GM12878 (cell line): ENCODE results near the gene TMX3. TPM values are rescaled to one million over a fixed set of nuclear protein-coding genes. Genes with fewer than 3 reads are reported as not detected.

ENCODE experiments used
- ATAC-seq: fragments of 200-7000 bp; cut with Tn5 transposase; 3 replicates; pipeline ENCODE4 v1.9.1; 2020; ENCODE audit warnings: mild to moderate bottlenecking, moderate library complexity
- BruUV-seq: library from RNA; stranded (reverse); fragments of 400-500 nt; replicated peaks from 2 replicates; lab custom pipeline; 2021; lab: Mats Ljungman, UMichigan
- CTCF ChIA-PET: fragments of 300-600 bp; sonication (Branson Sonifier 250); formaldehyde crosslinking; extraction: SDS; loops from one replicate; lab custom pipeline; 2021; ENCODE audit warnings: inconsistent platforms; lab: Yijun Ruan, JAX
- POLR2A ChIA-PET: fragments of 350-600 bp; formaldehyde crosslinking; extraction: SDS; loops from one replicate; lab custom pipeline; 2021; ENCODE audit warnings: inconsistent platforms; lab: Charles Lee
- RAD21 ChIA-PET: fragments of 300-600 bp; sonication (Branson Sonifier 250); formaldehyde crosslinking; loops from one replicate; lab custom pipeline; 2023; ENCODE audit warnings: antibody characterized with exemption; ENCODE audit not compliant: unreplicated experiment; lab: Charles Lee
- SMC1A ChIA-PET: fragments of 300-600 bp; sonication (Branson Sonifier 250); formaldehyde crosslinking; loops from one replicate; lab custom pipeline; 2023; ENCODE audit not compliant: unreplicated experiment, uncharacterized antibody; lab: Charles Lee
- DNase-seq: peaks from one replicate; pipeline ENCODE4 v3.0.0-alpha.2; 2011; ENCODE audit warnings: low read depth, low spot score
- FAIRE-seq: peaks from 3 replicates; lab custom pipeline; 2011; peaks lifted over from hg19 to GRCh38; lab: Jason Lieb, UNC
- H2AFZ ChIP-seq: 2 replicates; pipeline ENCODE4 v1.6.0; 2011; ENCODE audit warnings: low read depth, low read length, control low read depth; ENCODE audit not compliant: control insufficient read depth
- H3K27ac ChIP-seq: 2 replicates; pipeline ENCODE4 v1.5.1; 2011; ENCODE audit warnings: control low read depth; ENCODE audit not compliant: control insufficient read depth, insufficient read depth
- H3K27me3 ChIP-seq, 2 experiments: replicated peaks in 1 of 2; 2 replicates each; pipeline versions ENCODE4 v1.6.0 to v1.6.1; 2011; ENCODE audit warnings: low read length in 1 of 2; ENCODE audit not compliant: control insufficient read depth in 2 of 2, insufficient read depth in 2 of 2
- H3K36me3 ChIP-seq, 2 experiments: 2 replicates each; pipeline ENCODE4 v1.5.1; 2011; ENCODE audit warnings: low read length in 1 of 2; ENCODE audit not compliant: control insufficient read depth in 2 of 2, insufficient read depth in 2 of 2
- H3K4me1 ChIP-seq: 2 replicates; pipeline ENCODE4 v1.6.1; 2011; ENCODE audit warnings: mild to moderate bottlenecking, low read length, moderate library complexity, mixed read lengths; ENCODE audit not compliant: control insufficient read depth, insufficient read depth
- H3K4me2 ChIP-seq: 2 replicates; pipeline ENCODE4 v1.6.0; 2011; ENCODE audit warnings: control low read depth; ENCODE audit not compliant: control insufficient read depth, insufficient read depth
- H3K4me3 ChIP-seq: fragments of 200-600 bp; sonication (generic); 2 replicates; pipeline ENCODE4 v1.5.1; 2016
- H3K79me2 ChIP-seq: 2 replicates; pipeline ENCODE4 v1.6.0; 2011; ENCODE audit warnings: low read length; ENCODE audit not compliant: control insufficient read depth, insufficient read depth
- H3K9ac ChIP-seq: 2 replicates; pipeline ENCODE4 v1.8.0; 2011; ENCODE audit warnings: low read length, control low read depth, mixed read lengths; ENCODE audit not compliant: control insufficient read depth, insufficient read depth
- H3K9me3 ChIP-seq: replicated peaks from 3 replicates; pipeline ENCODE4 v1.5.1; 2011; ENCODE audit warnings: mild to moderate bottlenecking, low read length; ENCODE audit not compliant: control insufficient read depth, insufficient read depth
- H4K20me1 ChIP-seq: 2 replicates; pipeline ENCODE4 v1.6.0; 2011; ENCODE audit not compliant: control insufficient read depth, insufficient read depth
- CREB1 ChIP-seq: IDR thresholded peaks from 2 replicates; pipeline ENCODE4 v1.6.1; 2012; ENCODE audit warnings: low read depth, mild to moderate bottlenecking, inconsistent platforms
- CREM ChIP-seq: IDR thresholded peaks from 2 replicates; pipeline ENCODE4 v1.6.1; 2014; ENCODE audit warnings: antibody characterized with exemption, low read depth
- E2F8 ChIP-seq: fragments of 450-650 bp; IDR thresholded peaks from 2 replicates; pipeline ENCODE4 v1.6.1; 2018; ENCODE audit warnings: mild to moderate bottlenecking, low read depth, moderate library complexity; ENCODE audit not compliant: partially characterized antibody
- IRF4 ChIP-seq: IDR thresholded peaks from 2 replicates; pipeline ENCODE4 v1.6.1; 2011; ENCODE audit warnings: low read depth, low read length
- MXI1 ChIP-seq: fragments of 150-350 bp; IDR thresholded peaks from 2 replicates; pipeline ENCODE4 v1.6.1; 2011; ENCODE audit warnings: low read depth, mild to moderate bottlenecking, inconsistent platforms, low read length, improper control_type of control experiment
- NBN ChIP-seq: fragments of 450-650 bp; IDR thresholded peaks from 2 replicates; pipeline ENCODE4 v1.6.1; 2016
- NFYA ChIP-seq: IDR thresholded peaks from 2 replicates; pipeline ENCODE4 v1.6.1; 2011; ENCODE audit warnings: low read depth, mild to moderate bottlenecking, low read length, improper control_type of control experiment, borderline replicate concordance
- NRF1 ChIP-seq: conservative IDR thresholded peaks from 2 replicates; pipeline ENCODE4 v1.6.1; 2011; ENCODE audit warnings: mild to moderate bottlenecking, low read depth, low read length, improper control_type of control experiment
- RBBP5 ChIP-seq: fragments of 200-600 bp; sonication (generic); conservative IDR thresholded peaks from 2 replicates; pipeline ENCODE4 v1.6.1; 2016
- RFX5 ChIP-seq: IDR thresholded peaks from 2 replicates; pipeline ENCODE4 v1.6.1; 2011; ENCODE audit warnings: low read depth, low read length, improper control_type of control experiment
- SMC3 ChIP-seq: IDR thresholded peaks from 2 replicates; pipeline ENCODE4 v1.6.1; 2011; ENCODE audit warnings: low read length, improper control_type of control experiment, borderline replicate concordance
- SUZ12 ChIP-seq: fragments of 200-600 bp; sonication (generic); IDR thresholded peaks from one replicate; pipeline ENCODE4 v1.6.1; 2018; ENCODE audit warnings: antibody characterized with exemption, mild to moderate bottlenecking; ENCODE audit not compliant: unreplicated experiment
- TARDBP ChIP-seq: IDR thresholded peaks from 2 replicates; pipeline ENCODE4 v1.6.1; 2016; ENCODE audit warnings: borderline replicate concordance
- TBL1XR1 ChIP-seq: IDR thresholded peaks from 2 replicates; pipeline ENCODE4 v1.6.1; 2012; ENCODE audit warnings: low read depth, low read length, improper control_type of control experiment
- TCF7 ChIP-seq: IDR thresholded peaks from 2 replicates; pipeline ENCODE4 v1.6.1; 2014; ENCODE audit warnings: antibody characterized with exemption, borderline replicate concordance
- WGBS: methylation state at CpG from one replicate; pipeline ENCODE4 v1.1.6; 2016; ENCODE audit warnings: low lambda C conversion rate; ENCODE audit not compliant: insufficient replicate concordance, insufficient coverage; ENCODE audit errors: missing lambda C conversion rate; 5-methylcytosine and 5-hydroxymethylcytosine counted together
- in situ Hi-C: fragments of 300-500 bp; cut with MboI; formaldehyde crosslinking; loops from 9 replicates; pipeline ENCODE4 v1.14.3; 2018; ENCODE audit warnings: mixed read lengths
- intact Hi-C: fragments of 100-400 bp; cut with micrococcal nuclease; formaldehyde crosslinking; loops from one replicate; pipeline ENCODE4 v1.14.2; 2022; ENCODE audit not compliant: unreplicated experiment
- polyA plus RNA-seq, 11 experiments: library from polyadenylated mRNA; depleted of rRNA in 4 of 11; unstranded in 6 of 11; stranded (reverse) in 5 of 11; fragments of >200 nt; fragmentation: Nextera tagmentation in 4 of 11; fragmentation: Illumina TruSeq in 1 of 11; extraction: Ambion mirVana in 4 of 11; extraction: Trizol in 1 of 11; gene quantifications; 1 replicate in 1 of 11; 2 replicates in 10 of 11; pipeline versions ENCODE4 v1.2.1 to v1.2.3, GENCODE V29; 2011 to 2016; ENCODE audit warnings: inconsistent platforms in 2 of 11, missing spikeins in 2 of 11, low read depth in 1 of 11
- total RNA-seq, 4 experiments: library from RNA; depleted of rRNA in 3 of 4; stranded (reverse); fragments of >200 nt in 3 of 4; fragmentation: Illumina TruSeq in 1 of 4; extraction: Trizol in 1 of 4; gene quantifications; 2 replicates each; pipeline versions ENCODE4 v1.2.1 to v1.2.3, GENCODE V29; 2013 to 2021
- TF ChIP-seq, protein P1 (sequence below): fragments of 450-650 bp; IDR thresholded peaks from 2 replicates; pipeline ENCODE4 v1.6.1; 2018; ENCODE audit warnings: borderline replicate concordance, mild to moderate bottlenecking; ENCODE audit not compliant: partially characterized antibody
- TF ChIP-seq, protein P2 (sequence below): fragments of 450-650 bp; formaldehyde crosslinking; IDR thresholded peaks from 2 replicates; pipeline ENCODE4 v1.4.0; 2020; ENCODE audit warnings: mild to moderate bottlenecking, moderate library complexity

TMX3 gene
- total and polyA plus RNA-seq, 10 of the 15 experiments (the other 5 are each of a cell fraction or from before 2014, with no cell fraction given), result 14.2 to 85.6 (median 29.7) TPM

DNA sequence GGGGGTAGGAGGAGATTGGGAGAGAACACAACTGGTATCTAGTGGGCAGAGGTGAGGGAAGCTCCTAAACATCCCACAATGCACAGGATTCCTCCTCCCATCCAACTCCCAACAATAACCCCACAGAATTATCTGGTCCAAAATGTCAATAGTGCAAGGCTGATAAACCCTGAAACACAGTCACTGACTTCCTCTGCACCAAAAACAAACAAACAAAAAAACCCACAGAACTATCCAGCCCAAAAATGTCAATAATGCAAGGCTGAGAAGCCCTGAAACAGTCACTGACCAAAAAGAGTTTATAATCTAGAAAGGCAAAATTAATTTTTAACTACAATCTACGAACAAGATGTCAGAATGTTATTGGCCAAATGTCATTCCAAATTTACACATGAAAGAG is 9.8 kb downstream of the TMX3 start:
- DNase-seq, result no peak
- no peaks in the 10 kb centered on the region for H3K27me3 ChIP-seq
- no peak overlapping the region for H2AFZ ChIP-seq
- intact Hi-C loops, result no loop called here
- SMC1A ChIA-PET, result interaction anchor here (0.6 to 2.0 kb wide), 4 partner anchors 9 to 1232 kb away, joined by 3 to 4 read pairs (median 4); partner anchors contain the start of gene TMX3
- no peak for ATAC-seq
- TF ChIP-seq NFYA, result no peak
- TF ChIP-seq E2F8, result no peak
- no peak for TF ChIP-seq TBL1XR1
- TF ChIP-seq RBBP5, result no peak
- TF ChIP-seq SMC3, result no peak
- no peak for TF ChIP-seq TARDBP
- no peak for TF ChIP-seq NRF1
- TF ChIP-seq CREM, result no peak
- TF ChIP-seq MXI1, result no peak
- no peak for TF ChIP-seq NBN
- TF ChIP-seq TCF7, result no peak
- TF ChIP-seq, protein P1, sequence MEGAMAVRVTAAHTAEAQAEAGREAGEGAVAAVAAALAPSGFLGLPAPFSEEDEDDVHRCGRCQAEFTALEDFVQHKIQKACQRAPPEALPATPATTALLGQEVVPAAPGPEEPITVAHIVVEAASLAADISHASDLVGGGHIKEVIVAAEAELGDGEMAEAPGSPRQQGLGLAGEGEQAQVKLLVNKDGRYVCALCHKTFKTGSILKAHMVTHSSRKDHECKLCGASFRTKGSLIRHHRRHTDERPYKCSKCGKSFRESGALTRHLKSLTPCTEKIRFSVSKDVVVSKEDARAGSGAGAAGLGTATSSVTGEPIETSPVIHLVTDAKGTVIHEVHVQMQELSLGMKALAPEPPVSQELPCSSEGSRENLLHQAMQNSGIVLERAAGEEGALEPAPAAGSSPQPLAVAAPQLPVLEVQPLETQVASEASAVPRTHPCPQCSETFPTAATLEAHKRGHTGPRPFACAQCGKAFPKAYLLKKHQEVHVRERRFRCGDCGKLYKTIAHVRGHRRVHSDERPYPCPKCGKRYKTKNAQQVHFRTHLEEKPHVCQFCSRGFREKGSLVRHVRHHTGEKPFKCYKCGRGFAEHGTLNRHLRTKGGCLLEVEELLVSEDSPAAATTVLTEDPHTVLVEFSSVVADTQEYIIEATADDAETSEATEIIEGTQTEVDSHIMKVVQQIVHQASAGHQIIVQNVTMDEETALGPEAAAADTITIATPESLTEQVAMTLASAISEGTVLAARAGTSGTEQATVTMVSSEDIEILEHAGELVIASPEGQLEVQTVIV, result no peak
- TF ChIP-seq, protein P2, sequence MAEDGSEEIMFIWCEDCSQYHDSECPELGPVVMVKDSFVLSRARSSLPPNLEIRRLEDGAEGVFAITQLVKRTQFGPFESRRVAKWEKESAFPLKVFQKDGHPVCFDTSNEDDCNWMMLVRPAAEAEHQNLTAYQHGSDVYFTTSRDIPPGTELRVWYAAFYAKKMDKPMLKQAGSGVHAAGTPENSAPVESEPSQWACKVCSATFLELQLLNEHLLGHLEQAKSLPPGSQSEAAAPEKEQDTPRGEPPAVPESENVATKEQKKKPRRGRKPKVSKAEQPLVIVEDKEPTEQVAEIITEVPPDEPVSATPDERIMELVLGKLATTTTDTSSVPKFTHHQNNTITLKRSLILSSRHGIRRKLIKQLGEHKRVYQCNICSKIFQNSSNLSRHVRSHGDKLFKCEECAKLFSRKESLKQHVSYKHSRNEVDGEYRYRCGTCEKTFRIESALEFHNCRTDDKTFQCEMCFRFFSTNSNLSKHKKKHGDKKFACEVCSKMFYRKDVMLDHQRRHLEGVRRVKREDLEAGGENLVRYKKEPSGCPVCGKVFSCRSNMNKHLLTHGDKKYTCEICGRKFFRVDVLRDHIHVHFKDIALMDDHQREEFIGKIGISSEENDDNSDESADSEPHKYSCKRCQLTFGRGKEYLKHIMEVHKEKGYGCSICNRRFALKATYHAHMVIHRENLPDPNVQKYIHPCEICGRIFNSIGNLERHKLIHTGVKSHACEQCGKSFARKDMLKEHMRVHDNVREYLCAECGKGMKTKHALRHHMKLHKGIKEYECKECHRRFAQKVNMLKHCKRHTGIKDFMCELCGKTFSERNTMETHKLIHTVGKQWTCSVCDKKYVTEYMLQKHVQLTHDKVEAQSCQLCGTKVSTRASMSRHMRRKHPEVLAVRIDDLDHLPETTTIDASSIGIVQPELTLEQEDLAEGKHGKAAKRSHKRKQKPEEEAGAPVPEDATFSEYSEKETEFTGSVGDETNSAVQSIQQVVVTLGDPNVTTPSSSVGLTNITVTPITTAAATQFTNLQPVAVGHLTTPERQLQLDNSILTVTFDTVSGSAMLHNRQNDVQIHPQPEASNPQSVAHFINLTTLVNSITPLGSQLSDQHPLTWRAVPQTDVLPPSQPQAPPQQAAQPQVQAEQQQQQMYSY (CRISPR knock-in tag), result no peak
- TF ChIP-seq IRF4, result no peak
- no peak for TF ChIP-seq RFX5
- TF ChIP-seq SUZ12, result no peak
- TF ChIP-seq CREB1, result no peak
- TF ChIP-seq, all 136 proteins: peak for 0
- Histone ChIP-seq H3K79me2 (peaks cover 4% of the 10 kb centered on the region), H3K9ac (no peak overlapping the region), H4K20me1 (no peaks in the 10 kb centered on the region), H3K36me3 (peaks cover 0 to 20% of the 10 kb centered on the region in 2 experiments; a peak in 2 of 4 replicates), H3K4me2 (no peak overlapping the region), H3K27ac (no peak overlapping the region), H3K4me1 (no peaks in the 10 kb centered on the region), H3K9me3 (no peaks in the 10 kb centered on the region), H3K4me3 (no peak overlapping the region)
- ChIA-PET RAD21 (no interaction called here), CTCF (interaction anchor here (1.7 kb wide), 1 partner anchor 13 kb away, joined by 4 read pairs; no protein-coding TSS in a partner anchor), POLR2A (no interaction called here)
- no TSS peak for BruUV-seq
- in situ Hi-C loops, result no loop called here
- 100% methylated on average over 1 of the region's 1 CpG for WGBS
- FAIRE-seq, result no peak
